Ishikawa (cell line): ENCODE data around the gene MMS22L.

Experiments used
- CEBPB ChIP-seq: IDR thresholded peaks from 2 replicates; pipeline ENCODE4 v1.6.1; 2012
- CREB1 ChIP-seq: IDR thresholded peaks from 2 replicates; pipeline ENCODE4 v1.6.1; 2012; ENCODE audit warnings: low read depth
- EGR1 ChIP-seq: IDR thresholded peaks from 2 replicates; pipeline ENCODE4 v1.6.1; 2012
- EP300 ChIP-seq: IDR thresholded peaks from 2 replicates; pipeline ENCODE4 v1.6.1; 2012; ENCODE audit warnings: borderline replicate concordance
- FOXM1 ChIP-seq: IDR thresholded peaks from 2 replicates; pipeline ENCODE4 v1.6.1; 2012; ENCODE audit warnings: low read depth, borderline replicate concordance
- NFIC ChIP-seq: IDR thresholded peaks from 2 replicates; pipeline ENCODE4 v1.6.1; 2012
- RAD21 ChIP-seq: IDR thresholded peaks from 2 replicates; pipeline ENCODE4 v1.6.1; 2012; ENCODE audit warnings: low read depth
- TAF1 ChIP-seq: IDR thresholded peaks from 2 replicates; pipeline ENCODE4 v1.6.1; 2012; ENCODE audit warnings: low read depth, mild to moderate bottlenecking
- TCF12 ChIP-seq: IDR thresholded peaks from 2 replicates; pipeline ENCODE4 v1.6.1; 2012; ENCODE audit warnings: low read depth
- TEAD4 ChIP-seq: IDR thresholded peaks from 2 replicates; pipeline ENCODE4 v1.6.1; 2012
- YY1 ChIP-seq: IDR thresholded peaks from 2 replicates; pipeline ENCODE4 v1.6.1; 2012; ENCODE audit warnings: low read depth
- ZBTB7A ChIP-seq: IDR thresholded peaks from 2 replicates; pipeline ENCODE4 v1.6.1; 2012; ENCODE audit warnings: low read depth
- TF ChIP-seq, protein P1 (sequence below): IDR thresholded peaks from 2 replicates; pipeline ENCODE4 v1.6.1; 2012
- TF ChIP-seq, protein P2 (sequence below): IDR thresholded peaks from 2 replicates; pipeline ENCODE4 v1.6.1; 2012; ENCODE audit warnings: low read depth, mild to moderate bottlenecking
- TF ChIP-seq, protein P3 (sequence below): IDR thresholded peaks from 2 replicates; pipeline ENCODE4 v1.6.1; 2012

Gene MMS22L

DNA sequence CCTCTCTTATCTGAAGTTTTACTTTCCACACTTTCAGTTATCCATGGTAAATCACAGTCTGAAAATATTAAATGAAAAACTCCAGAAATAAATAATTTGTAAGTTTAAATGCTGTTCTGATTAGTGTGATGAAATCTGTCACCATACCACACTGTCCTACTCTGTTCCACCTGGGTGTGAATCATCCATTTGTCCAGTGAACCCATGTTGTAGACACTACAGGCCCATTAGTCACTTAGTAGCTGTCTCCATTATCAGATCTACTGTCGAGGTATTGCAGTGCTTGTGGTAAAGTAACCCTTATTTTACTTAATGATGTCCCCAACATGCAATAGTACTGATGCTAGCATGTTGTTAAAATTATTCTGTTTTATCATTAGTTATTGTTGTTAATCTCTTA is 29.2 kb upstream of the MMS22L start:
- TF ChIP-seq RAD21 (no peak), EP300 (no peak), EGR1 (no peak), CREB1 (no peak)
- TF ChIP-seq, protein P1, sequence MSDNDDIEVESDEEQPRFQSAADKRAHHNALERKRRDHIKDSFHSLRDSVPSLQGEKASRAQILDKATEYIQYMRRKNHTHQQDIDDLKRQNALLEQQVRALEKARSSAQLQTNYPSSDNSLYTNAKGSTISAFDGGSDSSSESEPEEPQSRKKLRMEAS: no peak
- TF ChIP-seq, protein P2, sequence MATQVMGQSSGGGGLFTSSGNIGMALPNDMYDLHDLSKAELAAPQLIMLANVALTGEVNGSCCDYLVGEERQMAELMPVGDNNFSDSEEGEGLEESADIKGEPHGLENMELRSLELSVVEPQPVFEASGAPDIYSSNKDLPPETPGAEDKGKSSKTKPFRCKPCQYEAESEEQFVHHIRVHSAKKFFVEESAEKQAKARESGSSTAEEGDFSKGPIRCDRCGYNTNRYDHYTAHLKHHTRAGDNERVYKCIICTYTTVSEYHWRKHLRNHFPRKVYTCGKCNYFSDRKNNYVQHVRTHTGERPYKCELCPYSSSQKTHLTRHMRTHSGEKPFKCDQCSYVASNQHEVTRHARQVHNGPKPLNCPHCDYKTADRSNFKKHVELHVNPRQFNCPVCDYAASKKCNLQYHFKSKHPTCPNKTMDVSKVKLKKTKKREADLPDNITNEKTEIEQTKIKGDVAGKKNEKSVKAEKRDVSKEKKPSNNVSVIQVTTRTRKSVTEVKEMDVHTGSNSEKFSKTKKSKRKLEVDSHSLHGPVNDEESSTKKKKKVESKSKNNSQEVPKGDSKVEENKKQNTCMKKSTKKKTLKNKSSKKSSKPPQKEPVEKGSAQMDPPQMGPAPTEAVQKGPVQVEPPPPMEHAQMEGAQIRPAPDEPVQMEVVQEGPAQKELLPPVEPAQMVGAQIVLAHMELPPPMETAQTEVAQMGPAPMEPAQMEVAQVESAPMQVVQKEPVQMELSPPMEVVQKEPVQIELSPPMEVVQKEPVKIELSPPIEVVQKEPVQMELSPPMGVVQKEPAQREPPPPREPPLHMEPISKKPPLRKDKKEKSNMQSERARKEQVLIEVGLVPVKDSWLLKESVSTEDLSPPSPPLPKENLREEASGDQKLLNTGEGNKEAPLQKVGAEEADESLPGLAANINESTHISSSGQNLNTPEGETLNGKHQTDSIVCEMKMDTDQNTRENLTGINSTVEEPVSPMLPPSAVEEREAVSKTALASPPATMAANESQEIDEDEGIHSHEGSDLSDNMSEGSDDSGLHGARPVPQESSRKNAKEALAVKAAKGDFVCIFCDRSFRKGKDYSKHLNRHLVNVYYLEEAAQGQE: no peak

DNA sequence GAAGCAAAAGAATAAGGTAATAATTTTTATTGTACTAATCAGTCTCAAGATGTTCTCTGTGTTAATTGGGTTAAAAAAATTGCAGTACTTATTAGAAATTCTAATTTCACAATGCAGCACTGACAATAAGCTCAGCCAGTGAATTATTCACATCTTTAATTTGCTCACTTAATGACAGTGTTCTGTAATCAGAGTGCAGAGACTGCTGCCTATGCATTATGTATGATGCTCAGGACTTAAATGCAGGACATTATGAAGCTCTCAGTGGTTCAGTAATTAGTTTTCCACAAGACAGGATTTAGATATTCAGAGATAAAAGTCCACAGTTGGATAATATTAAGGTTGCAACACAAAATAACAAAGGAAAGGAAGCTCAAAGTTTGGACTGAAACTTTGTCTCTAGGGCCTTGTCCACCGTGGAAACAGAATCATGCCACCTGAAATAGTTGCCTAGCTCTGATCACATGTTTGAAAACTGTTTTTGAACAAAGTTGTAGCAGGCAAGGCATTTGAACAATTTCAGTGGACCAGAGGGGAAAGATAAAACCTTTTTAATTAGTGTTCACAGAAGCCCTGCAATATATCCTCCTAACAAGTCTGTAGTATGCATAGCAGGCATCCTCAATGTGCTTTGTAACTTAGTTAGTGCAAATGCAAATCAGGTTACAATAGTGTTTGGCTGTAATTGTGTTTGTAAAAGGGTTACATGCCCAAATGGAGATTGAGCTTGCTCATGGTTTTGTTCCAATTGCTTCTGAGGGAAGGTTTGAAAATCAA is 23.7 kb upstream of the MMS22L start:
- TF ChIP-seq, protein P3, sequence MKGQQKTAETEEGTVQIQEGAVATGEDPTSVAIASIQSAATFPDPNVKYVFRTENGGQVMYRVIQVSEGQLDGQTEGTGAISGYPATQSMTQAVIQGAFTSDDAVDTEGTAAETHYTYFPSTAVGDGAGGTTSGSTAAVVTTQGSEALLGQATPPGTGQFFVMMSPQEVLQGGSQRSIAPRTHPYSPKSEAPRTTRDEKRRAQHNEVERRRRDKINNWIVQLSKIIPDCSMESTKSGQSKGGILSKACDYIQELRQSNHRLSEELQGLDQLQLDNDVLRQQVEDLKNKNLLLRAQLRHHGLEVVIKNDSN: no peak
- TF ChIP-seq FOXM1: no peak
- no peak for TF ChIP-seq NFIC
- TF ChIP-seq TCF12: no peak

DNA sequence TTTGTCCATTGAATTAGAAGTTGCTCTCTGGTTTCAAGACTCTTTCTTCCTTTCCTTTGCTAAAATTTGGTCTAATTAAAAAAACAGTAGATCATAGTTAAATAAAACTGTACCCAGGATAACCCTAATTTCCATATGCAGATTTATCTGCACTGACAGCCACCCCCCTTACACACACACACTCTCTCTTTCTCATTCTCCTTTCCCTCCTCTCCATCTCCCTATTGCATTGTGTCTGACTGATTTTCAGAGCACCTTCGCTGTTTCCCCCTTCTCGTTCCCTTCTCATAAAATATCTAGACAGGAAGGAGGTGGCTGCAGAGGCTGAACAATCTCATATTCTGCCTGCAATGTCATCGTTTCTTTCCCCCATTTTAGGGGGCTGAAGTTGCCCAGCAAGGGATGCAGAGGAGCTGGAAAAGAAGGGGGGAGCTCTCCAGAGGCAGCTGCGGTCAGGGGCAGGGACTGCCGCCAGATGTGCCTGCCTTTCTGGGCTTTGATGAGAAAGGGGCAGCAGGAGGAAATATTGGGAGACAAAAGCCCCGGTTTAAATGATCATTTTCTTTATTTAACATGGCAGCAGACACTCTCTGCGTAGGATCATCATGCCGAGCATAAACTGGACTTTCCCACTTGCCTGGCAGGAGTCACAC is 22.5 kb upstream of the MMS22L start:
- no peak for TF ChIP-seq EGR1
- TF ChIP-seq FOXM1: no peak
- TF ChIP-seq, protein P2: no peak
- TF ChIP-seq EP300: no peak
- TF ChIP-seq YY1: no peak
- no peak for TF ChIP-seq TEAD4
- TF ChIP-seq TCF12: no peak
- no peak for TF ChIP-seq CREB1
- TF ChIP-seq, protein P1: no peak
- TF ChIP-seq NFIC: no peak
- TF ChIP-seq TAF1: no peak
- TF ChIP-seq CEBPB: no peak
- TF ChIP-seq, protein P3: no peak
- no peak for TF ChIP-seq RAD21
- no peak for TF ChIP-seq ZBTB7A

DNA sequence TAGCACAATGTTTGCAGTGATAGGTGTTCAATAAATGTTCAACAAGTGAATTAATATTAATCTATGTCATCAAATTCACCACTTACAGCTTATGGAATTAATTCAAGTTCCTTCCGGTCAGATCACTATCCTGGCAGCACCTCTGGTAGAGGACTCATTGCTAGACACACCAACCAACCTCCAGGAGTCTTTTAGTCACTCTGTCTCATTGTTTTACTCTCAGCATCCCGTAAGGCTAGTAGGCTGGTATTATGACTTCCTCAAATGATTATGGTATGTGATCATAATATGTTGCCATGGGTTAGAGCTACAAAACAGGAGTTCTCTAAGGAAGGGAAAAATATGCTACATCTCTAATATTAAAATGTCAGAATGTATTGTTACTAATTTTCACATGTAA is 21.7 kb upstream of the MMS22L start:
- TF ChIP-seq TAF1 (no peak), EP300 (no peak), YY1 (no peak), FOXM1 (no peak), CREB1 (no peak), EGR1 (no peak), TCF12 (no peak), RAD21 (no peak), CEBPB (no peak), NFIC (no peak), ZBTB7A (no peak), TEAD4 (no peak)
- TF ChIP-seq, protein P1: no peak
- TF ChIP-seq, protein P3: no peak
- TF ChIP-seq, protein P2: no peak
